SW480 (cell line): Measurements from ENCODE around the gene CNNM3.

Experiments
- DNase-seq: peaks from one replicate; pipeline ENCODE4 v3.0.0-alpha.2; 2016; ENCODE audit warnings: low spot score

Gene CNNM3

DNA sequence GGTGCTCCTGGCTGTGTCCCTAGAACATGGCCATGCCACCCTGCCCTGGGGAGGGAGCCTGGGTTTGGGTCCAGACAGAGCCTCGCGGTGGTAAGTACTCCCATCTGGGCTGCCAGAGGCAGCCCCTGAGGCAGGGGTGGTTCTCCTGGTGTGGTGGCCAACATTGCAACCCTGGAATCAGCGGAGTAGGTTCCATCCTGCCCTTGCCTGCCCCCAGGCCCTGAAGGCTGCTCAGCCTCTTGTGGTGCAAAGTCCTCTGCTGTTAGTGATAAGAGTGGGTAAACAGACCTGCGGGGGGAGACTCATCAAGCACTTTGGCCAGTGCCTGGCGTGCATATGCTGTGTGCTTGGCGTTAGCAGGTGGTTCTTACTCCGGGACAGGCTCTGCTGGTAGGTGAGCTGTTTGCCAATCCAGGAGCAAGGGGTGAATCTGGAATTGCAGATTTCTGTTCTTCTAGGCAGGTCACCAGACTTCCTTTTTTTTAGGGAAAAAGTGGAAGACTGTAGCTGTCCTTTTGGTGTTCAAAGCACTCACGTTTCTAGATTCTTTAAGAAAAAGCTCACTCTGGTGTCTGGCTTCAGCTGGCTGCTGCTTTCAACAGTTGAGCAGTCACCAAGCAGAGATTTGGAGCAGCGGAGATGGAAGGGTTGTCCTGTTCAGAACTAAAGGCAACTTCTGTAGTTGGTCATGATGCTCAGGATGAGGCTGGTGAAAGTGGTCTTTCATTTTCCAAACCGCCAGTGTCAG is 3.2 kb downstream of the CNNM3 start:
- no peak for DNase-seq

GRCh38 chr2:96819876-96820511 is 3.9 kb downstream of the CNNM3 start:
- no peak for DNase-seq

DNA sequence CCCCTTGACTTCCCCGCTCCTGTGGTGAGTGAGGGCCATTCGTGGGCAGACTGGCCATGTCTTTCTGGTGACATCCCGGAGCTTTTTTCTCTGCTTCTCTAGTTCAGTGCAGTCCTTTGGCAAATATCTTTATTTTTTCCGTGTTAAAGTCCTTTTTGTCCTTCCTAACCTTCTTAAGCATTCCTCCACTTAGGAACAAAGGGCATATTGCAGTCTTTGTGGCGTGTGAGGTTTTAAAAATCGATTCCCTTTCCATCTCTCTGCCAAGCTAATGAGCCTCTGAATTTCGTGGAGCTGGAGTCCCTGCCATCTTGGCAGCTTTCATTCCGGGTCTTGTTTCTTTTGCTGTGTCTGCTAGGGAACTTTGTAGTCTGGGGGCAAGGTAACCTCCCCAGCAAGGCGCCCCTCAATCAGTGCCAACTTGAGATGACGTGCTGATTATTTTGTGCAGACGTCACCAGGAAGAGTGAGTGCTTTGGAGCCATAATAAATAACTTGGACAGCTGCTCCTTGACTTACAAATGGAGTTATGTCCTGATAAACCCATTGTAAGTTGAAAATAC is 5.1 kb downstream of the CNNM3 start:
- no peak for DNase-seq

- DNase-seq = no peak
These were observed 6.7 kb downstream of the CNNM3 start for GRCh38 chr2:96822786-96823185.

GRCh38 chr2:96823198-96823597 is 7.1 kb downstream of the CNNM3 start:
- no peak for DNase-seq

DNA sequence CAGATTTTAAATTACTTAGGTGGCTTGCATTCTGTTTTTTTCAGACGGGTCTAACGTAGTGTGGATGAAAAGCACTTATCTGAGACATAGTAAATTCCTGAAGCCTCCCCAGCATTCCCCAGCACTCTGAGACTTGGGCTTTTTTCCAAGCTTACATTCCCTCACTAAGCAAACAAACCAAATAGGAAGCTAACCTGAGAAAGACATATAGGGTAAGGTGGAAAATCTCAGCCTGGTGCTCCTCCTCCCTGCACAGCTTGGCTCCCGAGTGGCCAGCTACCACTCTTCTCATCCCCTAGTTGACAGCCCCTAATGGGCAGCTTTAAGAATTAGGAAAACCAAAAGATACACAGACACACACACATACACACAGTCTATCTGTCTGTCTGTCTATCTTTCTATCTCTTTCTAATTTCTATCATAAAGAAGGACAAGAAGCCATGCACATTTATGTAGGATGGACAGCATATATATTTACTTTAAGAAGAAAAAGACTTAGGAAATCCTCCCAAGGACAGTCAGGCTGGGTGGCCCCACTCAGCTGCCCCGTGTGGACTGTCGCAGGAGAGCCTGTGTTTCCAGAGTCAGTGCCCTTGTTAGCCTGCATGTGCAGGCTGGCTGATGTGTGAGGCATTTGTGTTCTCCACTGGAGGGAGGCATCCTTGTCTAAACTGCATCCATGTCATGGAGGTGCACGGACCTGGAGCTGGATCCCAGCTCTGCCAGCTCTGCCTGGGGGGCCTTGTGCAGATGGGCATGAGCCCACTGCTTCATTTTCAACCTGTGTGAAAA is 8.2 kb downstream of the CNNM3 start:
- DNase-seq = no peak

DNA sequence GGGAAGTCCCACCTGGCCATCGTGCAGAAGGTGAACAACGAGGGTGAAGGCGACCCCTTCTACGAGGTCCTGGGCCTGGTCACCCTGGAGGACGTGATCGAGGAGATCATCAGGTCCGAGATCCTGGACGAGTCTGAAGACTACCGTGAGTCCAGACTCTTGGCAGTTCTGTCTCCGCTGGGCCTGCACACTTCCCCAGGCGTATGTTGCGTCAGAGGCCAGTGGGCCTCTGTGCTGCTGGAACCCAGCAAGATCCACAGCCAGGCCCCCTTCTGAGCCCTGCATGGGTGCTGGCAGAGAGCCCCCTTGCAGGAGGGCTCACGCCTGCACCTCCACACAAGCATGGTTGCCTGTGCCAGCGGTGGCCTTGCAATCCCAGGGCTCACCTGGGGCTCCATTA is 9.0 kb downstream of the CNNM3 start:
- no peak for DNase-seq

GRCh38 chr2:96826546-96827278 is 10.6 kb downstream of the CNNM3 start:
- DNase-seq = no peak

GRCh38 chr2:96828436-96828835 is 12.4 kb downstream of the CNNM3 start:
- no peak for DNase-seq

DNA sequence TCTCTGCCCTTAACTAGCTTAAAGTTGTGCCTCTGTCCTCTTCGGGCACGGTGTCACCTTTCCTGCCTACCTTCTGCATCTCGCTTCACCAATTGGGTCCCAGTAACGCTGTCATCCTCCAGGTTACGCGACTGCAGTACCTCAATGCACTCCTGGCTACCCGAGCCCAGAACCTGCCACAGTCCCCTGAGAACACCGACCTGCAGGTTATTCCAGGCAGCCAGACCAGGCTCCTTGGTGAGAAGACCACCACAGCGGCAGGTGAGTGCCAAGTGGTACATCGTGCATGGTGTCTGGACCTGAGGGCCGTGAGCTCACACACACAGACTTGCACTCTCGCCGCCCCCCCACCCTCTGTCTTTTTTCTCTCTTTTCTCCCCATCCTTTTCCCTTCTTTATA is 12.8 kb downstream of the CNNM3 start:
- DNase-seq = no peak

GRCh38 chr2:96830044-96830562 is 14.0 kb downstream of the CNNM3 start:
- no peak for DNase-seq

GRCh38 chr2:96831679-96832078 is 15.6 kb downstream of the CNNM3 start:
- peak; percentile 28 for DNase-seq

GRCh38 chr2:96832408-96832753 is 16.3 kb downstream of the CNNM3 start:
- DNase-seq = no peak

- DNase-seq = peak; percentile 96
These were observed 16.9 kb downstream of the CNNM3 start for GRCh38 chr2:96832754-96833507.

DNA sequence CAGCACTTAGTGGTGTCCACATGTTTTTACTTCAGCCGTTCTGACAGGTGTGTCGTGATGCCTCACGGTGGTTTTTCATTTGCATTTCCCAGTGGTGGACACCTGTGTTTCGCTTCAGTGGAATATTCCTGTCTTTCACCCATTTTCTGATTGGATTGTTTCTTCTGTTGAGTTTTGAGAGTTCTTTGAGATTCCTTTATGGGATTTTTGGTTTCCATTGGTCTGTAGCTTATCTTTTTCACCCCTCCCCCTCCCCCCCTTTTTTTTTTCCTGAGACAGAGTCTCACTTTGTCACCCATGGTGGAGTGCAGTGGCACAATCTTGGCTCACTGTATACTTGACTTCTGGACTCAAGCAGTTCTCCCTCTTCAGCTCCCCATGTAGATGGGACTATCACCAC is 19.8 kb downstream of the CNNM3 start:
- DNase-seq = no peak

- DNase-seq = no peak
These were observed 21.5 kb downstream of the CNNM3 start for GRCh38 chr2:96837575-96837974.

DNA sequence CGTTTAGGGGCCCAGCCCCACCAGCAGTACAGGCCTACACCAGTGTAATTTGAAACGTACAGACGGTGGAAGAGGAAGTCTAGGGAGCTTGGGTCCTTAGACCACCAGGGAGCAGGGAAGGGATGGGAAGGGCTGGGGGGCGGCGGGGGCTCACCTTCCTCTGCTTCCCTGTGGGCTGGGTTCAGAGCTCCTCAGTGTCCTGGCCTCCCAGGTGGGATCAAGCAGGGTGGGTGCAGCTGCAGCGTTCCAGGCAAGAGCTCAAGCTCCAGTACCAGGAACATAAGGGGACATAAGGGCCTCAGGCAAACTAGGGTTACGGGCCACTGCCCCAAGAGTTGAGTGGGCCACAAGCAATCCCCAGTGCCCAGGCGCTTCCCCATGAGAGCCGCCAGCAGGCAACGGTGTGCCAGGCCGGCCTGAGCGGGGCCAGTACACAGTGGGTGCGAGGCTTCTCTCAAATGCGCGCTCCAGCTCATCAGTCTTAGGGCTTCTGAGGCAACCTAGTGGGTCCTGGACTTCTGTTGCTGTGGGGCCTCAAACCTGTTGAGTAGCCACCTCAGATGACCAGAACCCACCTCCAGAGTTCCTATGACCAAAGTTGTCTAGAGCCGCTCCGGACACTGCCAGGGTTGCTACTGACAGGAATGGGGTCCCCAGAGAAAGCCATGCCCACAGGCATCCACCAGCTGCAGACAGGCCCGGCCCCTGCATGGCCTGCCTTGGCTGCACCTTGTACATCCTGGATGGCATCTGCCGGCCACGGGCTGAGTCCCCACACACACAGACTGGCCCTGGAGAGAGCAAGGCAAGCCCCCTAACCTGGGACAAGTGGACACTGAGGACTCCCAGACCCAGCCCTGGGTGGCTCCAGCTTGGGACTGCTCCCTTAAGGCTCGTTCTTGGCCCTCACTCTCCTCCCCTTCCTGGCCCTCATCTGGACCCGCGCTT is 22.6 kb downstream of the CNNM3 start:
- DNase-seq = no peak

- DNase-seq = peak; percentile 91
These were observed 23.3 kb downstream of the CNNM3 start for GRCh38 chr2:96839293-96839874.
